ENCODE results near the gene SLC16A10.
"Not testable (repeated sequence)": the region's sequence is repeated elsewhere in the genome, so short reads cannot be mapped to it uniquely, and the experiment has no call there.

SLC16A10 gene

DNA sequence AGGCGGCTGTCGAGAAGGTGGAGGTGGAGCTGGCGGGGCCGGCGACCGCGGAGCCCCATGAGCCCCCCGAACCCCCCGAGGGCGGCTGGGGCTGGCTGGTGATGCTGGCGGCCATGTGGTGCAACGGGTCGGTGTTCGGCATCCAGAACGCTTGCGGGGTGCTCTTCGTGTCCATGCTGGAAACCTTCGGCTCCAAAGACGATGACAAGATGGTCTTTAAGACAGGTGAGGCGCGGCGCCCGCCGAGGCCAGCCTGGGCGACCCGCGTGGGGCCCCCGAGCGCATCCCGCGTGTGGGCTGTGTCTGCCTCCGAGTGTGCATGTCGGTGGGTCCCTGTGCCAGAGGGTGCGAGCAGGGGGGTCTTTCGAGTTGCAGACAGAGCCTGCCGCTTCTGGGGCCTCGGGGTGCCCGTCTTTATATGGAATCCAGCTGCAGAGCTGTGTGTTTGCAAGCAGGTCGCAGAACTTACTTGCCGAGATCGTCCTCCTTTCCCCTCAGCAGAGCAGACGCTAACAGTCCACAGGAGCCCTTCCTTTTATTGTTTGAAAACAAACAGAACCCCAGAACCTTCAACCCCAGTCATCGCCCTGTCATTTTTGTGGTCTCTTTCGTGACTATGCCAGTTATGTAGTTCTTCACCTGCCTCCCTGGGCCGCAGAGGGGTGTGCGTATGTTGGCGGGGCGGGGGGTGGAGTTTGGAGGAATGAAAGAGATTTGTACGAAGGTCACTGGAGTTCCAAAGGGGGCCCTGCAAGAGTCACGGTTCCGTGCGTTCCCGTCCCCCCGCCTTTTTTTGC lies 766 bp downstream of the SLC16A10 start:
- DNase-seq, result peak; percentile 84

DNA sequence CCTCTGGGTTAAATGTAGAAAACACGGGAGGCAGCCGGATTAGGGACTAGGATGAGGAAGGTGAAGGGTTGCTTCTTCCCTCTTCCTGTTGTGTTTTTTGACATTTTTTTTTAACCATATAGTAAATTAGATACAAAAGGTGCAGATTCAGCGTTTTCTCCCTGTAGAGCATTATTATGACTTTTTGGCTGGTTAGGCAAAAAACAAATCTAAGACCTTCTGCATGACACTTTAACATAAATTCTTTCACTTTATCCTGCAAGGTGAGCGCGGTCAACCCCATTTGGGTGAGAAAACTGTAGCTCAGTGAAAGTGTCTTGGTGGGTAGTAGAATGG lies 1.3 kb downstream of the SLC16A10 start:
- DNase-seq, result peak; percentile 66

DNA sequence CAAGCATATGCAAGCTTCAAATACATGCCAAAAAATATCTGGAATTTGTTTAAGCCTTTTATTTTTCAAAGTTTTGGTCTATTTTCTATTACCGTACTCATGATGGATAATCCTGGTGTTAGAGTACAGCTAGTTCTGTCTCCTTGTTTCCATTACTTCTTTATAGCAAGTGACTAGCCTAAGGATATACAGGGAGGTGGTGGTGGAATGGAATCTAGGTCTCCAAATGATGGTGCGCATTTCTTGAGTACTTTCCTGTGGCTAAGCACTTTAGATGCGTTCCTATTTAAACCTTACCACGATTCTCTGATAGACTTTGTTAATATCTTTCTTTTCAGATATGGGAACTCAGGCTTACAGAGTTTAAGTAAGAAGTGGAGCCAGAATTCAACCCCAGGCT lies 3.5 kb downstream of the SLC16A10 start:
- DNase-seq, result no peak

- peak; percentile 92 for DNase-seq
These were observed 4.7 kb downstream of the SLC16A10 start for GRCh38 chr6:111091987-111092386.

DNA sequence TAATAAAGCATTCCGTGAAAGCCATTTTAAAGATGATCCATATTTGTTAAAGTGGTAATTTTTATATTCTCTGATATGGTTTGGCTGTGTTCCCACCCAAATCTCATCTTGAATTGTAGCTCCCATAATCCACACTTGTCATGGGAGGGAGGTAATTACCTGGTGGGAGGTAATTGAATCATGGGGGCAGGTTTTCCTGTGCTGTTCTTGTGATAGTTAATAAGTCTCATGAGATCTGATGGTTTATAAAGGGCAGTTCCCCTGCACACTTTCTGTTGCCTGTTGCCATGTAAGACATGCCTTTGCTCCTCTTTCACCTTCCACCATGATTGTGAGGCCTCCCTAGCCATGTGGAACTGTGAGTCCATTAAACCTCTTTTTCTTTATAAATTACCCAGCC lies 8.2 kb downstream of the SLC16A10 start:
- not testable (repeated sequence) for DNase-seq

DNA sequence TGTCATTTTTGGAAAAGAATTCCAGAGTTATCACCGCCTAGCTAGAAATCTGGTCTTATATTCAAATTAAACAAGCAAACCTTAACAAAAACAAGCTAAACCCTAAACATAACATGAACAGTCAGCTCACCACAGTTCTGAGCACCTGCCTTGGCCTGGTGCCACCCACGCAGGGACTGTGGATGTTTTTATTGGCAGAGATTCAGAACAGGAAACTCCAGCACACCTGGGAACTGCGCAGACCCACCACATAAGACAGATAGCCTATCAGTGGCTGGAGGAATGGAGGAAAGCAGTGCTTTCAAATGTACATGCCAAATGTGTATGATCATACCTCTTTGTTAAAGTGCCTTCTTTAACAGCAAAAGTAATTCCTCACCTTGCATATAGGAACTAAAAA lies 8.9 kb downstream of the SLC16A10 start:
- DNase-seq, result peak; percentile 93

DNA sequence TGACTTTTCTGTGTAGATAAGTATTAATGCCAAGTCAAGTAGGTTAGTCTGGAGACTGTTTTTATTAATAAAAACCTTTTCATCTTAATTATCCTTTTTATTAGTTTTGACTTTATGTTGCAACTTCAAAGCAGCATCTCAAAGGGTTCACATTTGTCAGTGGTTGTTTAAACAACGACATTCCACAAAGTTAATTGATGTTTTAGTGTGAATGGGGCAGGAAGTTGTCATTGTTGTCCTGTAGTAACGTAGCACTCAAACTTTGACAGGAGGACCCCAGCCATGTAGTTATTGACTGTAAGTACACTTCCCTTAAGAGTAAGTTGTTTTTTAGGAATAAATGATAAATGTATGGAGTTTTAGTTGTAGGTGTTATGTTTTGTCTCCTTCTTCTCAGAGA lies 11.3 kb downstream of the SLC16A10 start:
- no peak for DNase-seq

DNA sequence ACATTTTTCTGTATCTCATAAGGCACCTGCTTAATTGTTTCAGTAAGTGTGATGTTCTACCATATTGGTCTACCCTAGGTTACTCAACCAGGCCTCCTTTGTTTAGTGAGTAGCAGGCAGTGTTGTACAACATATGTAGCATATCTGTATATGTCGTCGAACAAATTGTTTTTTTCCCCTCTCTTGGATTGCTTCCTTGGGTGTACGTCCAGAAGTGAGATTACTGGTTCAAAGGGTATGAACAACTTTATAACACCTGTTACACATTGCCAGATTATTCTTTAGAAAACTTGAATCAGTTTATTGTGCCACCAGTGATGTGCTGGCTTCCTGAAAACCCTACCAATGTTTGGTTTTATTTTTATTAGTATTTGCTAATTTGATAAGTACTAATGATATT lies 14.7 kb downstream of the SLC16A10 start:
- DNase-seq, result no peak

- peak; percentile 85 for DNase-seq
These were observed 18.3 kb downstream of the SLC16A10 start for GRCh38 chr6:111105578-111105977.

DNA sequence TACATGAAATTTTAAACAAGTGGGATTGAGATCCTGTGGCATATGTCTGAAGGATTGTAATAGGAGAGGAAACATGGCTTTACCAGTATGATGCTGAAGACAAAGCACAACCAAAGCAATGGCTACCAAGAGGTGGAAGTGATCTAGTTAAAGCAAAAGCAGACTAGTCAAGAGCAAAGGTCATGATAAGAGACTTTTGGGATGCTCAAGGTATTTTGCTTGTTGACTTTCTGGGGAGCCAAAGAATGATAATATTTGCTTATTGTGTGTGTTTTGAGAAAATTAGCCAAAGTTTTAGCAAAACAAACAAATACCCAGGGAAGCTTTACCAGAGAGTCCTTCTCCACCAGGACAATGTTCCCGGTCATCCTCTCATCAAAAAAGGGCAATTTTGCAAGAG lies 20.3 kb downstream of the SLC16A10 start:
- no peak for DNase-seq

DNA sequence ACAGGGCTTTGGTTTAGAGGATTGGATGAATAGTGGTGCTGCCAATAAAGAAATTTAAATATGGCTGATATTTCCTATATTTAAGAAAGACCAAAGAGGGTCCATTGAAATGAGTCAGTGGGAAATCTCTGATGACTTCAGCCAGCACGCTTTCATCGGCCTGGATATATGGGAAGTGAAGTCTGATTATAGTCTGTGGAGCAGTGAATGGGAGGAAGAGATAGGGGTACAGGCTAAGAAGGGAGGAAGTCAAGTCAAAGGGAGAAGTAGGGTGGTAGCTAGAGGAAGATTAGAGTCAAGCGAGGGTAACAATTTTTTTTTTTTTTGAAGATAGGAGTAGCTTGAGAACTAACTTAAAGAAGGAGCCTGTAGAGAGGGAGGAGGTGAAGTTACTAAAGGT lies 22.7 kb downstream of the SLC16A10 start:
- DNase-seq, result no peak

DNA sequence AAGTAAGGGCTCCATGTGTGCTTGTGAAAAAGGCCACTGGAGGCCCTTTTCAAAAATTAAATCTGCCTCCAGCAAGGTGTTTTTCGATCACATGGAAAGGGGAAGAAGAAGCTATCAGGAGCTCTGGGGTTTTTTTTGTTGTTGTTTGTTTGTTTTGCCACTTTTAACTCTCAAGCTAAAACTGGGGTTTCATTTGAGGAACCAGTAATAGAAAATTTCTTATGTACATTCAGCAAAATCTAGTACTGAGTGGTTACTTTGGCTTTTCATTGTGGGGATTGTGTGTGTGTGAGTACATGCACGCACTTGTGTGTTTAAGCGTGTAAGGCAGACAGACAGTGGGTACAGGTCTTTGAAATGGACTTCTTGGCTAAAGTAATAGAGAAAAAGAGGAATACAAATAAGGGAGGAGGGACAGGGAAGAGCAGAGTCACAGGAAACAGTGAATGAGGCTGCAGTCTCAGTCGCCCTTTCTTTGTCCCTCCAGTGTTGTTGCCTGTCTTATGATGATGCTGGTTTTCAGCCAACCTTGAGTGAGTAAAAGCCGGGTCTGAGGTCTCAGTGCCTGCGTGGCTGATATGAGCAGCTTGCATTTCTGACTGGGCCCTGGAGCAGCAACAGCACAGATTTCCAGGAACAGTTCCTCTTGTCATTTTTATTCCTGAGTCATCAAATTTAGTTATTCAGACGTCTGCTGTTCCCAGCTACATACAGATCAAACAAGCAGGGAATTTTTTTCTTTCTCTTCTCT lies 26.2 kb downstream of the SLC16A10 start:
- DNase-seq, result peak; percentile 78

DNA sequence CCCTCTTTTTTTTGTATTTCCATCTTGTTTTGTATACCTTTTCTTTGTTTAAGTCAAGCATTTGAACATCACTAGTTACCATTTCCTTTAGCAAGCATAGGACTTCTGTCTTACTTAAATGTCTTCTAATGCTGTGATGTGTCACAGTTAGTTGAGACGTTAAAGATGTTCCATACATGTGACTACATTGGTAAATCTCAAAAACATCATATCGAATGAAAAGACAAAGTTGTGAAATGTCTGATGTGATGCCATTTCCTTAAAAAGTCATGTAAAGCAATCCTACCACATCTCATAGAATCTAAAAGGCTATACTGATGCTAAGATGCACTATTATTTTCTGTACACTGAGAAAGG lies 26.8 kb downstream of the SLC16A10 start:
- no peak for DNase-seq

DNA sequence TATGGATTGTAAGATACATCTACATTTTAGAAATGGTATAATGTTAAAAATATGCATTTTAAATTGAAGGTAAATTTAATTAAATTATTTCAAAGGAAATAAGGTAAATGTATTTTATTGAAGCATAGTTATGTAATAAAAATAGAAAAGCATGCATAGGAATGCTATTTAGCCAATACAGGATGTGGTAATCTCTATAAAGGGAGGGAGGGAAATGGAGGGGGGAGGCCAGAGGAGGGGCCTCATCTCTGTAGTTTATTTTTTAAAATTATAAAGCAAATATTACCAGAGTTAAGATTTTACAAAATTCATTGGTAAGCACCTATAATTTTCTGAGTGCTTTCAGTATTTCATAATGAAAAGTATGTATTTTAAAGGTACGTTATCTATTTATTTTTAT lies 27.2 kb downstream of the SLC16A10 start:
- DNase-seq, result no peak

- DNase-seq, result no peak
These were observed 31.5 kb downstream of the SLC16A10 start for GRCh38 chr6:111118826-111119225.

GRCh38 chr6:111119571-111120329 lies 32.4 kb downstream of the SLC16A10 start:
- no peak for DNase-seq

- no peak for DNase-seq
These were observed 34.6 kb downstream of the SLC16A10 start for GRCh38 chr6:111121789-111122350.

DNA sequence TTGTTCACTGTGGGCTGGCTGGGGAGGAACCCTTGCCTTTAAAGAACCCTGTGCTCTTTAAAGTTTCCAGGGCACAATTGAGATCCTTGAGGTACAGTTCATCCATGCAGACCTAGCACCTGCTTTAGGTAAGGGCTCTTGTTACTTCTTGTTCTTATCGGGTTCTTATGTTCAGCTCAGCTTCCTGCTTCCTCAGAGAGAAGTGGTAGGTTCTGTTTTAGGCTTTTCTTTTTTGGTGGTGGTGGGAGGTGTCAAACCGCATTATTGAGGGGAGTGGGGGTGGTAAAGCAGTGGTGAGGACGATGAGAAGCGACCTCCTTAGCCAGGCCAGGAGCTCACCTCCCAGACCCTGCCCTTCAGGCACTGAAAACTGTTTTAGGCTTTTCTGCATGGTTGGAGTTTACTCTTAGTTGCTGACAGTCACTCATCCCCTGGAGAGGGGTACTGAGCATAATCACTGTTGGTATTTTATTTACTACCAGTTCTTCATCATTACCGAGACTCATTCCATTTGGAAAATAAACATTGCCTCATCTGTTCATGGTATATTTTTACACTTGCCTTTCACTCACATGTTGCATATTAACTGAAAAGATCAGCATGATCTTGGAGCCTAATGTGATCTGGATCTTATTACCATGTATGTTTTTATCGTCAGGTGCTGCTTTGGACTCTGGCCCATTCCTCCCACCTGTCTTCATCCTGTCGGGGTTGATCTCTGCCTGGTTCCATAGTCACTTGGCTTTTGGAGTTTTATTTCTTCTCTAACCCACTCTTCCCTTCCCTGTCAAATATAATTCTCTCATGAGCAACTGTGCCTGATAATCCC lies 35.4 kb downstream of the SLC16A10 start:
- DNase-seq, result no peak

- DNase-seq, result no peak
These were observed 37.1 kb downstream of the SLC16A10 start for GRCh38 chr6:111124406-111124805.

GRCh38 chr6:111129013-111129412 lies 41.7 kb downstream of the SLC16A10 start:
- no peak for DNase-seq

- not testable (repeated sequence) for DNase-seq
These were observed 43.7 kb downstream of the SLC16A10 start for GRCh38 chr6:111131018-111131417.

DNA sequence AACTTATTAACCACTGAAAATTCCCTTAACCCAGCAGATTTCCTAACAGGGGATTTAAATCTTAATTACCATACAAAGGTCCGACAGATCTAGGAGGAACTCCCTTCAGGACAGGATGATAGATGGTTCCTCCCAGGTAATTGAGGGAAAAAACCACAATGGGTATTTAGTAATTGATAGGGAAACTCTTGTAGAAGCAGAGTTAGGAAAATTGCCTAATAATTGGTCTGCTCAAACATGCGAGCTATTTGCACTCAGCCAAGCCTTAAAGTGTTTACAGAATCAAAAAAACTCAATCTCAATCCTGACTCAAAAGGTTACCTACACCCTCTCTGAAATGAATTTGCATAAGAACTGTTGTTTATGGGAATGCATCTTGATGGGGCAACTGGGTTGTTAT lies 45.4 kb downstream of the SLC16A10 start:
- not testable (repeated sequence) for DNase-seq
